SK-N-SH (cell line): Measurements from ENCODE around the gene SLC2A14.
"Not testable (repeated sequence)": the region's sequence is repeated elsewhere in the genome, so short reads cannot be mapped to it uniquely, and the experiment has no call there.

ENCODE experiments used
- EZH2phosphoT487 ChIP-seq: fragments of 200-600 bp; sonication (generic); IDR thresholded peaks from 2 replicates; pipeline ENCODE4 v1.6.1; 2017; ENCODE audit warnings: low read depth, mixed run types, mild to moderate bottlenecking, antibody characterized with exemption, moderate library complexity, borderline replicate concordance
- TF ChIP-seq, protein P1 (sequence below): fragments of 200-600 bp; sonication (generic); IDR thresholded peaks from 2 replicates; pipeline ENCODE4 v1.6.1; 2017; ENCODE audit warnings: antibody characterized with exemption, mild to moderate bottlenecking, moderate library complexity

DNA sequence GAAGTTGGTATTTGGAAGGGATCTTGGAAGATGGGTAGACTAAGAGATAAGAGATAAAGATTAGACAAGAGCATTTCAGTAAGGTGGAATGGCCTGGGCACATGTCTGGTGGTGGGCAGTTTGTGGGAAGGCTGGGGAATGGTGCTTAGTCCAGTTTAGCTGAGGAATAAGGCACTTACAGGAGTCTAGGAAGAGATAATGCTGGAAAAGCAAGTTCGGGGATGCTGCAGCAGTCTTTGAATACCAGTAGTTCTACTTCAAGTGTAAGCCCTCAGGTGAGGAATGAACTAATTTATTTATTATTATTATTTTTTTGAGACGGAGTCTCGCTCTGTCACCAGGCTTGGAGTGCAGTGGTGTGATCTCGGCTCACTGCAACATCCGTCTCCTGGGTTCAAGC lies 22.6 kb downstream of the SLC2A14 start:
- TF ChIP-seq, protein P1, sequence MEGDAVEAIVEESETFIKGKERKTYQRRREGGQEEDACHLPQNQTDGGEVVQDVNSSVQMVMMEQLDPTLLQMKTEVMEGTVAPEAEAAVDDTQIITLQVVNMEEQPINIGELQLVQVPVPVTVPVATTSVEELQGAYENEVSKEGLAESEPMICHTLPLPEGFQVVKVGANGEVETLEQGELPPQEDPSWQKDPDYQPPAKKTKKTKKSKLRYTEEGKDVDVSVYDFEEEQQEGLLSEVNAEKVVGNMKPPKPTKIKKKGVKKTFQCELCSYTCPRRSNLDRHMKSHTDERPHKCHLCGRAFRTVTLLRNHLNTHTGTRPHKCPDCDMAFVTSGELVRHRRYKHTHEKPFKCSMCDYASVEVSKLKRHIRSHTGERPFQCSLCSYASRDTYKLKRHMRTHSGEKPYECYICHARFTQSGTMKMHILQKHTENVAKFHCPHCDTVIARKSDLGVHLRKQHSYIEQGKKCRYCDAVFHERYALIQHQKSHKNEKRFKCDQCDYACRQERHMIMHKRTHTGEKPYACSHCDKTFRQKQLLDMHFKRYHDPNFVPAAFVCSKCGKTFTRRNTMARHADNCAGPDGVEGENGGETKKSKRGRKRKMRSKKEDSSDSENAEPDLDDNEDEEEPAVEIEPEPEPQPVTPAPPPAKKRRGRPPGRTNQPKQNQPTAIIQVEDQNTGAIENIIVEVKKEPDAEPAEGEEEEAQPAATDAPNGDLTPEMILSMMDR = not testable (repeated sequence)
- TF ChIP-seq EZH2phosphoT487 = not testable (repeated sequence)
